Measurements from ENCODE around the gene GCNT3. TPM values are rescaled to one million over a fixed set of nuclear protein-coding genes. Genes with fewer than 3 reads are reported as not detected.

Gene GCNT3
- total and polyA plus RNA-seq, 2 of the 8 experiments (the other 6 are each of a cell fraction or from before 2014, with no cell fraction given), result not detected

- Histone ChIP-seq H4K91ac (replicated peaks; ENCODE audit: insufficient read length, low read length) (no peak overlapping the region), H3K23ac (ENCODE audit: insufficient read length) (no peak overlapping the region), H2BK15ac (ENCODE audit: low read length) (no peak overlapping the region), H3K23me2 (ENCODE audit: low read depth, low read length) (no peaks in the 10 kb centered on the region), H3K36me3 (ENCODE audit: control insufficient read depth in 2 of 4, insufficient read depth in 4 of 4, low read length in 3 of 4) (no peaks in the 10 kb centered on the region), H3K79me2 (ENCODE audit: control insufficient read depth in 1 of 2, insufficient read depth in 2 of 2, low read length in 2 of 2) (no peaks in the 10 kb centered on the region), H2BK5ac (ENCODE audit: low read depth, low read length) (no peak overlapping the region), H3K56ac (replicated peaks; ENCODE audit: insufficient read length, low read depth, low read length) (no peak overlapping the region), H3K4me2 (ENCODE audit: insufficient read depth in 1 of 2, low read depth in 2 of 2, low read length in 2 of 2) (no peak overlapping the region), H2AK5ac (ENCODE audit: low read depth, low read length) (no peak overlapping the region), H3K9ac (replicated peaks in 1 of 4; ENCODE audit: extremely low read depth in 1 of 4, low read depth in 3 of 4, low read length in 3 of 4) (no peak overlapping the region), H3K4me1 (replicated peaks in 1 of 4; ENCODE audit: control insufficient read depth in 3 of 4, insufficient read depth in 4 of 4, low read length in 3 of 4) (no peaks in the 10 kb centered on the region), H4K8ac (ENCODE audit: extremely low read depth, insufficient read depth, low read length) (no peak overlapping the region), H3K14ac (ENCODE audit: insufficient read length) (no peak overlapping the region), H4K20me1 (replicated peaks in 1 of 2; ENCODE audit: control insufficient read depth in 1 of 2, insufficient read depth in 2 of 2, low read length in 2 of 2) (no peaks in the 10 kb centered on the region), H3K27me3 (replicated peaks in 1 of 4; ENCODE audit: control insufficient read depth in 3 of 4, extremely low read depth in 1 of 4, insufficient read depth in 3 of 4, low read length in 3 of 4) (no peaks in the 10 kb centered on the region), H3K27ac (ENCODE audit: low read depth, low read length) (no peak overlapping the region), H3K4me3 (ENCODE audit: extremely low read depth in 1 of 4, insufficient read depth in 2 of 4, low read depth in 3 of 4, low read length in 4 of 4) (no peak overlapping the region), H2AFZ (ENCODE audit: low read length) (no peak overlapping the region), H4K5ac (ENCODE audit: insufficient read length, low read depth, low read length) (no peak overlapping the region), H2BK20ac (ENCODE audit: low read length) (no peak overlapping the region), H3K18ac (ENCODE audit: extremely low read depth, low read length) (no peak overlapping the region), H3K4ac (replicated peaks; ENCODE audit: insufficient read length, low read depth, low read length) (no peak overlapping the region), H2BK12ac (ENCODE audit: low read depth, low read length) (no peak overlapping the region), H3K79me1 (ENCODE audit: low read depth, low read length) (no peaks in the 10 kb centered on the region), H2BK120ac (replicated peaks; ENCODE audit: low read depth, low read length) (no peak overlapping the region), H3K9me3 (ENCODE audit: insufficient read depth in 2 of 2, low read depth in 1 of 2, low read length in 1 of 2) (no peaks in the 10 kb centered on the region)
- DNase-seq (ENCODE audit: low read depth in 1 of 2, low spot score in 2 of 2) (peak; percentile 33 to 64), FAIRE-seq (peak; percentile 91)
- CTCF ChIA-PET (ENCODE audit: partially characterized antibody), result interaction anchor here (0.6 to 7.4 kb wide), 24 partner anchors 9 to 564 kb away, joined by 3 to 92 read pairs (median 4); no protein-coding TSS in a partner anchor
- 50% methylated on average over 4 of the region's 4 CpGs; no CpG with 5 or more reads in 1 of the 2 experiments for WGBS, 2 experiments (ENCODE audit: extremely low coverage in 1 of 2, insufficient coverage in 1 of 2, insufficient read length in 1 of 2, insufficient replicate concordance in 2 of 2, low coverage in 1 of 2, low lambda C conversion rate in 2 of 2, missing lambda C conversion rate in 1 of 2)
- TF ChIP-seq EP300 (IDR thresholded peaks at IDR 0.05; ENCODE audit: borderline replicate concordance in 1 of 2, low read depth in 2 of 2, low read length in 2 of 2) (no peak), CTCF (IDR thresholded peaks at IDR 0.05; ENCODE audit: control extremely low read depth in 1 of 3, insufficient read depth in 1 of 3, low read depth in 1 of 3, low read length in 3 of 3) (peak; percentile 58 to 81 (median 81)), RAD21 (IDR thresholded peaks at IDR 0.05 in 1 of 2, conservative IDR thresholded peaks at IDR 0.05 in 1 of 2; ENCODE audit: low read depth in 2 of 2, low read length in 2 of 2) (peak; percentile 80 to 86)
- POLR2A ChIA-PET (ENCODE audit: partially characterized antibody), result interaction anchor here (0.7 to 1.2 kb wide), 3 partner anchors 23 to 433 kb away, joined by 3 to 5 read pairs (median 3); no protein-coding TSS in a partner anchor
These were observed 21.1 kb downstream of the GCNT3 start for GRCh38 chr15:59632714-59633113.
